HepG2 (cell line): ENCODE results near the gene RASL12. TPM values are rescaled to one million over a fixed set of nuclear protein-coding genes. Genes with fewer than 3 reads are reported as not detected.

Source experiments
- ATAC-seq: fragments of 200-7000 bp; cut with Tn5 transposase; 3 replicates; pipeline ENCODE4 v1.9.1; 2020; ENCODE audit warnings: mild to moderate bottlenecking, moderate library complexity
- BruUV-seq: library from RNA; stranded (reverse); fragments of 400-500 nt; replicated peaks from 2 replicates; lab custom pipeline; 2021; lab: Mats Ljungman, UMichigan
- CTCF ChIA-PET: fragments of 300-600 bp; formaldehyde crosslinking; extraction: SDS; loops from one replicate; lab custom pipeline; 2021; ENCODE audit warnings: low total read pairs, inconsistent platforms, low intra/inter-chr PET ratio; lab: Yijun Ruan, JAX
- POLR2A ChIA-PET: fragments of 350-600 bp; sonication (Branson Sonifier 250); formaldehyde crosslinking; loops from one replicate; lab custom pipeline; 2020; ENCODE audit warnings: antibody characterized with exemption, inconsistent platforms; lab: Yijun Ruan, JAX
- DNase-seq: peaks from one replicate; pipeline ENCODE4 v3.0.0-alpha.2; 2015; ENCODE audit warnings: low spot score
- FAIRE-seq: peaks from 3 replicates; lab custom pipeline; 2011; peaks lifted over from hg19 to GRCh38; lab: Jason Lieb, UNC
- H2AFZ ChIP-seq: one replicate; pipeline ENCODE4 v1.6.1; 2011; ENCODE audit warnings: low read length, inconsistent platforms
- H3K27ac ChIP-seq: fragments of 300-600 bp; 3 replicates; pipeline ENCODE4 v1.8.0; 2011; ENCODE audit warnings: mixed run types, mild to moderate bottlenecking, mixed read lengths, low read length, inconsistent platforms; ENCODE audit not compliant: insufficient read depth; ENCODE audit errors: extremely low read length
- H3K27me3 ChIP-seq, 2 experiments: fragments of 200-600 bp in 1 of 2; 2 replicates in 1 of 2; 3 replicates in 1 of 2; pipeline versions ENCODE4 v1.6.0 to v1.8.0; 2011; ENCODE audit warnings: low read length in 2 of 2, mild to moderate bottlenecking in 2 of 2, moderate library complexity in 2 of 2, inconsistent platforms in 1 of 2; ENCODE audit not compliant: insufficient read depth in 2 of 2, control insufficient read depth in 1 of 2
- H3K36me3 ChIP-seq, 2 experiments: fragments of 200-600 bp in 1 of 2; replicated peaks in 1 of 2; 2 replicates in 1 of 2; 3 replicates in 1 of 2; pipeline versions ENCODE4 v1.5.1 to v1.8.0; 2011; ENCODE audit warnings: low read length in 2 of 2, inconsistent platforms in 1 of 2; ENCODE audit not compliant: insufficient read depth in 2 of 2, control insufficient read depth in 1 of 2
- H3K4me1 ChIP-seq: 2 replicates; pipeline ENCODE4 v1.5.1; 2012; ENCODE audit warnings: low read length, inconsistent platforms; ENCODE audit not compliant: insufficient read depth
- H3K4me2 ChIP-seq: 2 replicates; pipeline ENCODE4 v1.6.0; 2011; ENCODE audit warnings: low read depth, low read length, inconsistent platforms
- H3K4me3 ChIP-seq, 3 experiments: fragments of 200-600 bp in 1 of 3; sonication (generic), shearing (Covaris generic) in 1 of 3; replicated peaks in 1 of 3; 2 replicates each; pipeline ENCODE4 v1.5.1; 2011 to 2016; ENCODE audit warnings: low read length in 3 of 3, inconsistent platforms in 2 of 3, low read depth in 2 of 3, mild to moderate bottlenecking in 2 of 3, control low read depth in 1 of 3, mixed read lengths in 1 of 3; ENCODE audit not compliant: insufficient read depth in 1 of 3
- H3K79me2 ChIP-seq: one replicate; pipeline ENCODE4 v1.6.1; 2011; ENCODE audit warnings: low read length, inconsistent platforms; ENCODE audit not compliant: insufficient read depth
- H3K9ac ChIP-seq: 2 replicates; pipeline ENCODE4 v1.6.0; 2011; ENCODE audit warnings: mild to moderate bottlenecking, low read depth, low read length, inconsistent platforms; ENCODE audit not compliant: insufficient read depth
- H3K9me3 ChIP-seq: 2 replicates; pipeline ENCODE4 v1.5.1; 2012; ENCODE audit warnings: mild to moderate bottlenecking, low read length
- H4K20me1 ChIP-seq: 2 replicates; pipeline ENCODE4 v1.6.0; 2011; ENCODE audit warnings: inconsistent platforms, mild to moderate bottlenecking, low read length, moderate library complexity; ENCODE audit not compliant: insufficient read depth
- ATF7 ChIP-seq, 2 experiments: fragments of 450-650 bp in 1 of 2; sonication (generic) in 1 of 2; formaldehyde crosslinking in 1 of 2; IDR thresholded peaks; 2 replicates each; pipeline versions ENCODE4 v1.4.0 to v1.6.1; 2016 to 2020; ENCODE audit warnings: antibody characterized with exemption in 1 of 2, mild to moderate bottlenecking in 1 of 2, missing genetic modification reagents in 1 of 2
- CCDC6 ChIP-seq: sonication (generic); formaldehyde crosslinking; IDR thresholded peaks from 2 replicates; pipeline ENCODE4 v1.8.1; 2022; ENCODE audit warnings: mild to moderate bottlenecking, missing genetic modification reagents, moderate library complexity
- GTF3A ChIP-seq: sonication (generic); formaldehyde crosslinking; conservative IDR thresholded peaks from 2 replicates; pipeline ENCODE4 v1.4.0; 2020; ENCODE audit warnings: mild to moderate bottlenecking, missing genetic modification reagents
- PHF8 ChIP-seq: sonication (generic); formaldehyde crosslinking; IDR thresholded peaks from 2 replicates; pipeline ENCODE4 v1.5.0; 2020; ENCODE audit warnings: missing genetic modification reagents
- PITX1 ChIP-seq: sonication (generic); formaldehyde crosslinking; IDR thresholded peaks from 2 replicates; pipeline ENCODE4 v1.5.1; 2020; ENCODE audit warnings: mild to moderate bottlenecking, missing genetic modification reagents
- ZNF224 ChIP-seq: sonication (generic); formaldehyde crosslinking; IDR thresholded peaks from 2 replicates; pipeline ENCODE4 v1.5.0; 2020; ENCODE audit warnings: mild to moderate bottlenecking, missing genetic modification reagents
- ZNF235 ChIP-seq: sonication (generic); formaldehyde crosslinking; IDR thresholded peaks from 2 replicates; pipeline ENCODE4 v1.8.1; 2023; ENCODE audit warnings: mild to moderate bottlenecking, missing genetic modification reagents, borderline replicate concordance
- ZNF670 ChIP-seq: sonication (generic); formaldehyde crosslinking; IDR thresholded peaks from 2 replicates; pipeline ENCODE4 v1.8.0; 2022; ENCODE audit warnings: mild to moderate bottlenecking, missing genetic modification reagents, borderline replicate concordance
- WGBS: methylation state at CpG from one replicate; pipeline ENCODE4 v1.1.6; 2017; ENCODE audit warnings: low lambda C conversion rate; 5-methylcytosine and 5-hydroxymethylcytosine counted together
- in situ Hi-C: cut with HindIII; loops from 2 replicates; pipeline ENCODE4 v1.10.0; 2017; ENCODE audit warnings: low pct_unique_long_range_greater_than_20kb; ENCODE audit not compliant: extremely low pct_ligation_motif_present
- intact Hi-C: fragments of 100-400 bp; cut with micrococcal nuclease; formaldehyde crosslinking; loops from one replicate; pipeline ENCODE4 v1.10.0; 2022; ENCODE audit not compliant: unreplicated experiment
- polyA plus RNA-seq, 8 experiments: library from polyadenylated mRNA; depleted of rRNA in 3 of 8; stranded (reverse) in 7 of 8; unstranded in 1 of 8; fragments of >200 nt; fragmentation: Illumina TruSeq in 4 of 8; extraction: Trizol in 4 of 8; gene quantifications; 2 replicates each; pipeline versions ENCODE4 v1.2.1 to v1.2.3, GENCODE V29; 2011 to 2016; ENCODE audit warnings: low read depth in 4 of 8, missing spikeins in 1 of 8, mixed read lengths in 1 of 8; ENCODE audit not compliant: insufficient read depth in 1 of 8
- total RNA-seq, 5 experiments: library from RNA; depleted of rRNA; stranded (reverse); fragments of >200 nt; fragmentation: Illumina TruSeq; extraction: Trizol; gene quantifications; 2 replicates each; pipeline ENCODE4 v1.2.3, GENCODE V29; 2016; ENCODE audit warnings: low read depth in 1 of 5
- TF ChIP-seq, protein P1 (sequence below): IDR thresholded peaks from 2 replicates; pipeline ENCODE4 v1.6.1; 2016; ENCODE audit warnings: missing biosample characterization, missing genetic modification reagents, low read depth
- TF ChIP-seq, protein P2 (sequence below): sonication (generic); formaldehyde crosslinking; IDR thresholded peaks from 2 replicates; pipeline ENCODE4 v1.4.0; 2020; ENCODE audit warnings: missing genetic modification reagents, mild to moderate bottlenecking, borderline replicate concordance

The RASL12 gene
- total and polyA plus RNA-seq, 2 of the 13 experiments (the other 11 are each of a cell fraction or from before 2014, with no cell fraction given) = 0.16 to 0.55 TPM

DNA sequence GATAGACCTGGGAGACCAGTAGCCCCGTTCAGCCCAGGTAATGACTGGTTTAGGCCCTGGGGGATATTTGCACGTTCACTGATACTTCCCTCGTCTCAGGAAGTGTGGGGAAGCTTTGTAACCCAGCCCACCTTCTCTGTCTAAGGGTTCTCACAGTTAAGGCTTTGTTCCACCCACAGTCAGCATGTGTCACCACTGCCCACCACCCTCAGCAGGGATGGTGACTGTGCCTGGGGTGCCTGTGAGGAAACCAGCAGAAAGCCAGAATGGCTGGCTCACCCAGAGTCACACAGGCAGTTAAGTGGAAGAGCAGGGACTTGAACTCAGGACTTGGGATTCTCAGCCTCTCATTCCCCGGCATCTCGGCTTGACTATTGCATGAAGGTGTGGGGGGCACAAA lies 14.0 kb upstream of the RASL12 start:
- 1% methylated on average over 5 of the region's 5 CpGs for WGBS
- H3K4me3 ChIP-seq = no peak overlapping the region; a peak in 1 of 6 replicates

More for the DNA sequence above, 14.0 kb upstream of the RASL12 start:
- CTCF ChIA-PET = interaction anchor here (2.8 kb wide), 1 partner anchor 48 kb away, joined by 10 read pairs; no protein-coding TSS in a partner anchor
- intact Hi-C loops (loop anchor here (2.0 kb wide), 1 partner anchor 27 kb away; no protein-coding TSS in a partner anchor), in situ Hi-C loops (loop anchor here (10.0 kb wide), 1 partner anchor 47 kb away; no protein-coding TSS in a partner anchor)
- H3K9me3 ChIP-seq = no peaks in the 10 kb centered on the region
- no peaks in the 10 kb centered on the region for H4K20me1 ChIP-seq
- peak overlapping the region; percentile 44 for H3K4me2 ChIP-seq
- POLR2A ChIA-PET = no interaction called here
- BruUV-seq = no TSS peak
- H3K27ac ChIP-seq = no peak overlapping the region
- DNase-seq (no peak), FAIRE-seq (no peak), ATAC-seq (no peak)
- no peak overlapping the region for H3K9ac ChIP-seq
- H3K27me3 ChIP-seq = peaks cover 0 to 21% of the 10 kb centered on the region in 2 experiments; a peak in 2 of 5 replicates
- H3K4me1 ChIP-seq = peaks cover 79% of the 10 kb centered on the region
- TF ChIP-seq ZNF670 (CRISPR knock-in tag) (no peak), ZNF224 (CRISPR knock-in tag) (no peak), GTF3A (0 out of 2 replicates have a peak, but pooled peaks have one; percentile 53), PITX1 (CRISPR knock-in tag) (no peak), CCDC6 (CRISPR knock-in tag) (no peak), ZNF235 (CRISPR knock-in tag) (no peak), PHF8 (CRISPR knock-in tag) (no peak), ATF7 (IDR thresholded peaks at IDR 0.05) (no peak), ATF7 (CRISPR knock-in tag; IDR thresholded peaks at IDR 0.05) (0 out of 2 replicates have a peak, but pooled peaks have one; percentile 38)
- TF ChIP-seq, protein P1, sequence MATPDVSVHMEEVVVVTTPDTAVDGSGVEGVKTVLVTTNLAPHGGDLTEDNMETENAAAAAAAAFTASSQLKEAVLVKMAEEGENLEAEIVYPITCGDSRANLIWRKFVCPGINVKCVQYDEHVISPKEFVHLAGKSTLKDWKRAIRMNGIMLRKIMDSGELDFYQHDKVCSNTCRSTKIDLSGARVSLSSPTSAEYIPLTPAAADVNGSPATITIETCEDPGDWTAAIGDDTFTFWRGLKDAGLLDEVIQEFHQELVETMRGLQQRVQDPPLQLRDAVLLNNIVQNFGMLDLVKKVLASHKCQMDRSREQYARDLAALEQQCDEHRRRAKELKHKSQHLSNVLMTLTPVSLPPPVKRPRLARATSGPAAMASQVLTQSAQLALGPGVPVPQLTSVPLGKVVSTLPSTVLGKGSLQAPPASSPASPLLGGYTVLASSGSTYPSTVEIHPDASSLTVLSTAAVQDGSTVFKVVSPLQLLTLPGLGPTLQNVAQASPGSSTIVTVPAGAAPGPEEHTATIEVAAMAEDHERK (CRISPR knock-in tag) = no peak
- TF ChIP-seq, protein P2, sequence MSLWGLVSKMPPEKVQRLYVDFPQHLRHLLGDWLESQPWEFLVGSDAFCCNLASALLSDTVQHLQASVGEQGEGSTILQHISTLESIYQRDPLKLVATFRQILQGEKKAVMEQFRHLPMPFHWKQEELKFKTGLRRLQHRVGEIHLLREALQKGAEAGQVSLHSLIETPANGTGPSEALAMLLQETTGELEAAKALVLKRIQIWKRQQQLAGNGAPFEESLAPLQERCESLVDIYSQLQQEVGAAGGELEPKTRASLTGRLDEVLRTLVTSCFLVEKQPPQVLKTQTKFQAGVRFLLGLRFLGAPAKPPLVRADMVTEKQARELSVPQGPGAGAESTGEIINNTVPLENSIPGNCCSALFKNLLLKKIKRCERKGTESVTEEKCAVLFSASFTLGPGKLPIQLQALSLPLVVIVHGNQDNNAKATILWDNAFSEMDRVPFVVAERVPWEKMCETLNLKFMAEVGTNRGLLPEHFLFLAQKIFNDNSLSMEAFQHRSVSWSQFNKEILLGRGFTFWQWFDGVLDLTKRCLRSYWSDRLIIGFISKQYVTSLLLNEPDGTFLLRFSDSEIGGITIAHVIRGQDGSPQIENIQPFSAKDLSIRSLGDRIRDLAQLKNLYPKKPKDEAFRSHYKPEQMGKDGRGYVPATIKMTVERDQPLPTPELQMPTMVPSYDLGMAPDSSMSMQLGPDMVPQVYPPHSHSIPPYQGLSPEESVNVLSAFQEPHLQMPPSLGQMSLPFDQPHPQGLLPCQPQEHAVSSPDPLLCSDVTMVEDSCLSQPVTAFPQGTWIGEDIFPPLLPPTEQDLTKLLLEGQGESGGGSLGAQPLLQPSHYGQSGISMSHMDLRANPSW (CRISPR knock-in tag) = no peak
- H2AFZ ChIP-seq = no peak overlapping the region
- H3K79me2 ChIP-seq = no peaks in the 10 kb centered on the region
- no peaks in the 10 kb centered on the region for H3K36me3 ChIP-seq
